Stimulated activated CD8-positive, alpha-beta memory T cell treated with anti-CD3 and anti-CD28 coated beads, Interleukin-12 subunit alpha, Interleukin-12 subunit beta, amount 100 ng/mL, for 1 hour (primary cell): ENCODE data around the gene CD34.
"Not testable (repeated sequence)": the region's sequence is repeated elsewhere in the genome, so short reads cannot be mapped to it uniquely, and the experiment has no call there.

ENCODE experiments used
- DNase-seq: peaks from one replicate; pipeline ENCODE4 v3.0.0-alpha.2; 2020; ENCODE audit warnings: low read depth

The CD34 gene

DNA sequence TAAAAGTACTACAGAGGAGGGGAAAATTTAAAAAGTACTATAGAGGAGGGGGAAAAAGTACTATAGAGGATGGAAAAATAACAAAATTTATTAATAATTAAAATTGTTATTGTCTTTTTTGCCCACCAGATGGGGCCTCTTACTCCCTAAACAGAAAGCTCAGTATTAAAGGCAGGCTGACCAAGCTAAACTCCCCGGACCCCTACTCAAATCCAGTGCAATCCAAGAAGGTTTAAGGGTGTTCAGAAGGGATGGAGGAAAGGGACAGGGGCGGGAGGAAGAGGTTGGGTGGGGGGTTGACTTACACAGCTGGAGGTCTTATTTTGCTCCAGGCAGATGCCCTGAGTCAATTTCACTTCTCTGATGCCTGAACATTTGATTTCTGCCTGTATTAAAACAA, 13.7 kb downstream of the CD34 start:
- DNase-seq: no peak

- no peak for DNase-seq
Measured at GRCh38 chr1:207896547-207896946, 14.4 kb downstream of the CD34 start.

DNA sequence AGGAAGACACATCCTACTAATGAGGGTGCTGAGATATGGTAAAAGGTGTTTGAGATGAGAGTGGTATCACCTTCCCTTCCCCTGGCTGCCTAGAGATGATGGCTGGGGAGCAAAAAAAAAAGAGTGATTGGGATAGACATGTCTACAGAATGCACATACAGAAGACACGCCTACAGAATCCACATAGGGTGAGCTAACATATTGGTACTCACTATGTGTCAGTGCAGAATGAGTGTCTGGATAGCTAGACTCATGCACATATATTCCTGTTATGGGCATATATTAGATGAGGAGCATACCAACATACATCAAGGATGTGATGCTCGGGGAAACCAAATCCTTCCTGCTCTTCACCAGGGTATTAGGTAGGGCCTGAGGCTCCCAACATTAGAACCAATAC, 16.2 kb downstream of the CD34 start:
- no peak for DNase-seq

DNA sequence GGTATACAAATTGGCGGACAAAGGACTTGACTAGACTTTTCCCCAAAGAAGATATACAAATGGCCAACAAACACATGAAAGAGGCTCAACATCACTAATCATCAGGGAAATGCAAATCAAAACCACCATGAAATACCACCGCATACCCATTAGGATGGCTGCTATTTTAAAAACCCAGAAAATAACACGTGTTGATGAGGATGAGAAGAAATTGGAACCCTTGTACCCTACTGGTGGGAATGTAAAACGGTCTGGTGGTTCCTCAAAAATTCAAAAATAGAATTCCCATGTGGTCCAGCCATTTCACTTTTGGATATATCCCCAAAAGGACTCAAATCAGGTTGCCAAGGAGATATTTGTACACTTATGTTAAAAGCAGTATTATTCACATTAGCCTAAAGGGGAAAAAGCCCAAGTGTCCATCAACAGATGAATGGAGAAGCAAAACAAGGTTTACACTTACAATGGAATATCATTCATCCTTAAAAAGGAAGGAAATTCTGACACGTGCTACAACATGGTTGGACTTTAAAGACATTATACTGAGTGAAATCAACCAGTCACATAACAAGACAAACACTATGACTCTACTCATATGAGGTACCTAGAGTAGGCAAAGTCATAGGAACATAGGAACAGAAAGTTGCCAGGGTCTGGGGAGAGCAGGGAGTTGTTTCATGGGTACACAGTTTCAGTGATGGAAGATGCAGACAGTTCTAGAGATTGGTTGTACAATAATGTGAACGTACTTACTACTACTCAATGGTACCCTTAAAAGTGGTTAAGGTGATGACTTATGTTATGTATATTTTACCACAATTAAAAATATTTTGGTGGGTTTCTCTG, 17.0 kb downstream of the CD34 start:
- no peak for DNase-seq

GRCh38 chr1:207892764-207893163, 18.2 kb downstream of the CD34 start:
- DNase-seq: no peak

DNA sequence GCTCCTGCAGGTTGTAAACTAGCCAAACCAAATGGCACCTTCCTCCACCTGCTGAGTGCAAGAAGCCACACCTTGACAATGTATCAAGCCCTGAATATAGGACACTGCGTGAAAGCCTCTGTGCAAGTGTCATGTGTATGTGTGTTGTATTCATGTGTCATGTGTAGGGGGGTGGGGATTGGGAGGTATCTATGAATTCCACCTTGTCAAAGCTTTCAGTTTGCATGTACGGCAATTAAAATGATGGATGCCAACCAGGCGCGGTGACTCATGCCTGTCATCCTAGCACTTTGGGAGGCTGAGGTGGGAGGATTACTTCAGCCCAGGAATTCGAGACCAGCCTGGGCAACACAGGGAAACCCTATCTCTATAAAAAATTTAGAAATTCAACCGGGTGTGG, 19.8 kb downstream of the CD34 start:
- DNase-seq: no peak

DNA sequence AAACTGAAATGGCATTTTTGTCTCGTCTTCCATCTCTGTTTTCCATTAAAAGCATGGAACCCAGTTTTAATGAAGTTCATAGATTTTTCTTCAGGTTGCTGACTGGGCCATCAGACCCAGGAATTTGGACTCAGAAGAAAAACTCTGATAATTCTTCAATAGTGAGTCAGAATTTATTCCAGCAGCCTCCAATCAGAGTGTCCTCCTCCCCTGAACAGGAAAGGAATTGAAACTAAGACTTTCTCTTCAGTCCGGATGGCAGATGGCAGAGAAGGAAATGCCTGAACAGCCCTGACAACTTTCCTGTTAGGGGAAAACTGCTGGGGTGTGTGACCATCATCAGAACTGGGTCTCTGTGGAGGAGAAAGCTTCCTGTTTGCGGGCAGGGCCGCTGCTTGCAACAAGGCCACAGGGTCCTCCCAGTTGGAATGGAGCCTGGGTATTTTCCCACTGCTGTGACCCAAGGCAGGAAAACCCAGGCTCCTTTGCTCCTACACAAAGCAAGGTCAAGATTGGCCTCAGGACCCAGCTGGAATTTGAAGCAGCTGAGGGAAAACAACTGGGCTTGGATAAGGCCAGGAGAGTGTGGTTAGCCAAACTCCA, 20.7 kb downstream of the CD34 start:
- DNase-seq: no peak

DNA sequence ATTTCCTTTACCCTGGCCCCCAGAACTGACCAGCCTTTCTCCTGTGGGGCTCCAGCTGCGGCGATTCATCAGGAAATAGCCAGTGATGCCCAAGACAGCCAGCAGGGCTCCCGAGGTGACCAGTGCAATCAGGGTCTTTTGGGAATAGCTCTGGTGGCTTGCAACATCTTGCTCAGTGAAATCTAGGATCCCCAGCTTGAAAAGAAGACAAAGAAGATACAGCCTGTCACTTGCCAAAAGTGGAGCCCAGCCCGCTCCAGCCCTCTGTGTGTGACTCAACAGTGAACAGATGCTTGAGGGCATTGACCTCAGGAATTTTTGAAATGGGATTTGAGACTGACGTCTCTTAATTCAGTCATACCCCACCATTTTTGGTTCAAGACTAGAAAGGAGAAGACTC, 22.3 kb downstream of the CD34 start:
- DNase-seq: no peak

- DNase-seq: no peak
Measured at GRCh38 chr1:207887542-207888201, 23.3 kb downstream of the CD34 start.

DNA sequence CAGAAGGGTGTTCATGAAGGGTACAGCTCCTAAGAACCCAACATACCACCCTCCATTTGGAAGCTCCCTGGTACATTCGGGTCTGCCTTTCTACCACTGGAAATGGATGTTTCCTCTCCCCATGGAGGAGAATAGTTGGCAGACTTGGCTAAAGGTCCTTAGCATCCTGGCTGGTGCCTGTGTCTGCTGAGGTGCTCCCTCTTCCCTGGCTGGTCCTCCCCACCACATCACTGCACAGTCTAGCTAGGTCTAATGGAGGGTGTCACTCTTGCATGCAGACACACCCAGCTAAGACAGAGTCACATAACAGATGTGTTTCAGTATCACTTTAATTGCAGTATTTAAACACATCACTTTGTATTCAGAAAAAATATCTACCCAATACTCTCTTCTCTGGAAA, 24.7 kb downstream of the CD34 start:
- DNase-seq: no peak

- peak; percentile 50 for DNase-seq
Measured at GRCh38 chr1:207885129-207886032, 25.5 kb downstream of the CD34 start.

DNA sequence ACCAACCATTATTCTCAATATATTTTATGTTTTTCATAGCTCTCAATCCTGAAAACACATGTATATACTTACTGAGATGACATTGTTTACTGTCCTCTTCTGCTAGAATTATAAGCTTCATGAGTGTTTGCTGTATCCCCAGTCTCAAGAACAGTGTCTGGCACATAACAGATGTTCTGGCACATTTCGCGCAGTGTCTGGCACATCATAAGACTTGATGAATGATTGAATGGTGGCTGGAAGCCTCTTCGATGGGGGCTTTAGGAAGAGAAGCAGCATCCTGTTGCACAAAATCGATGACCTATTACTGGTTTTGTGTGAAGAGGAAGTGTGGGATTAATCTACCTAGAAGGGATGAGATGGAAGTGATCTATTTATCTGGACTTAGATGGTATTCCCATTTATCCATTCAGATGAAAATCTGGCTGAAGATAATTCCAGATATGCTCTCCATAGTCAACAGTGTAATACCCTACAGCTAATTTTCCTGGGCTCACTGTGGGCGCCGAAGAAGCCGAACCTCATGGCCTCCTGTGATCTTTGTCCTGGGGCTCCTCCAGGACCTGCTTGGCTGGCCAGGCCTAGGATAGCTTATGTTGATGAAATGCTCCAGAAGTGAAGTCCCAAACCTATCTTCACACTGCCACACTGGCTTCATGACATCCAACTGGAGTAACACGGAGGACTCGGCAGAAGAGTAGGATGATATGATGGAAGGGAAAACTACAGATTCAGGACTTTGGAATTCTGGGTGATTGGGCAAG, 26.5 kb downstream of the CD34 start:
- DNase-seq: no peak

DNA sequence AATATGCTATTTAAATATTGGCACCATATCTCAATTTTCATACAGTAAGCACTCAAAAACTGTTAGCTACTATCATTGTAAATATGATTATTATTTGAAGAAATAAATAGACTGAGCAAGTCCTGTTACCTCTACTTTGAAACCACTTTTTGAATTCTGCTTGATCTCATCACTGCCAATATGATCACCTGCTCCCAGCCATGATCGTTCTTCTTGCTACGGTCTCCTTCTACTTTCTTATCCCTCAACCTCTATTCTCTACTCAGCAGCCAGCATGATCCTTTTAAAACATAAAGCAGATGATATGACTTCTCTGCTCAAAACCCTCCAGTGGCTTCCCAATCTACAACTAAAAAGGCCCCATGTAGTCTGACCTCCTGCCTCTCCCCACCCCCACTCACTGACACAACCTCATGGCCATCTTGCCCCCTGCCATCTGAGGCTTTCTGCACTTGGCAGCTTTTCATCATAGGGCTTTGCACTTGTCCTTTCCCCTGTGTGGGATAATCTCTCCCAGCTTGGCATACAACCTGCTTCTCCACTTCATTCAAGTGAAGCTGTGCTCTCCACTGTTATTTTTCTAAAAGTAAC, 27.2 kb downstream of the CD34 start:
- DNase-seq: no peak

GRCh38 chr1:207883104-207883651, 27.7 kb downstream of the CD34 start:
- DNase-seq: no peak

- DNase-seq: no peak
Measured at GRCh38 chr1:207882692-207883091, 28.2 kb downstream of the CD34 start.

DNA sequence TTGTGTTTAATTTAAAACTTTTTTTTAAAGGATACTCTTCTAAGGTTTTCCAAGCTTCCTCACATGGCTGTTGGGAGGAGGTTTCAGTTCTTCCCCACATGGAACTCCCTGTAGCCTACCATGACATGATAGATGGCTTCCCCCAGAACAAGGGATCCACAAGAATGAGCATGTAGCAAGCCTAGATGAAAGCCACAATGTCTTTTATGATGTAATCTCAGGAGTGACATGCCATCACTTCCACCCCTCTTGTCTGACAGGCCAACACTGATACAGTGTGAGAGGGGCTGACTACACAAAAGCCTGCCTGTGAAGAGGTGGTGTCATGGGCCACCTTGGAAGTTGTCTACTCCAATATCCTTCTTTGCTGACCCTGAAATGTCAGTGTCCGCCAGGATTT, 32.0 kb downstream of the CD34 start:
- DNase-seq: no peak

DNA sequence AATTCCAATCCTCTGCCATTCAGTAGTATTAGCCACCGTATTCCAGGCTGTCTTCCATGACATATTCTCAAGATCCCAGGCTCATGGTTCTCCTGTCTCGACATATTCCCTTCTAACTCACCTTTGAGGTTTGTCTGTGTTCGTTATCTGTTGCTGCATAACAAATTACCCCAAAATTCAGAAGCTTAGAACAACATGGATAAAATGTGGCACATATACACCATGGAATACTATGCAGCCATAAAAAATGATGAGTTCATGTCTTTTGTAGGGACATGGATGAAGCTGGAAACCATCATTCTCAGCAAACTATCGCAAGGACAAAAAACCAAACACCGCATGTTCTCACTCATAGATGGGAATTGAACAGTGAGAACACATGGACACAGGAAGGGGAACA, 33.0 kb downstream of the CD34 start:
- not testable (repeated sequence) for DNase-seq

GRCh38 chr1:207876131-207876530, 34.8 kb downstream of the CD34 start:
- DNase-seq: no peak

GRCh38 chr1:207875532-207875931, 35.4 kb downstream of the CD34 start:
- no peak for DNase-seq

- no peak for DNase-seq
Measured at GRCh38 chr1:207873055-207873890, 37.7 kb downstream of the CD34 start.
